GM18861 (cell line): ENCODE measurements around the gene PDHA1.

Source experiments
- ATAC-seq: cut with Tn5 transposase; IDR thresholded peaks from one replicate; pipeline ENCODE4 v1.9.1; 2021; ENCODE audit not compliant: unreplicated experiment

Gene PDHA1

GRCh38 chrX:19373351-19373891, 29.7 kb downstream of the PDHA1 start:
- no peak for ATAC-seq

- no peak for ATAC-seq
These were observed 31.8 kb downstream of the PDHA1 start for GRCh38 chrX:19375546-19375945.

GRCh38 chrX:19377799-19378198, 34.1 kb downstream of the PDHA1 start:
- no peak for ATAC-seq

GRCh38 chrX:19381326-19381725, 37.6 kb downstream of the PDHA1 start:
- ATAC-seq = no peak

DNA sequence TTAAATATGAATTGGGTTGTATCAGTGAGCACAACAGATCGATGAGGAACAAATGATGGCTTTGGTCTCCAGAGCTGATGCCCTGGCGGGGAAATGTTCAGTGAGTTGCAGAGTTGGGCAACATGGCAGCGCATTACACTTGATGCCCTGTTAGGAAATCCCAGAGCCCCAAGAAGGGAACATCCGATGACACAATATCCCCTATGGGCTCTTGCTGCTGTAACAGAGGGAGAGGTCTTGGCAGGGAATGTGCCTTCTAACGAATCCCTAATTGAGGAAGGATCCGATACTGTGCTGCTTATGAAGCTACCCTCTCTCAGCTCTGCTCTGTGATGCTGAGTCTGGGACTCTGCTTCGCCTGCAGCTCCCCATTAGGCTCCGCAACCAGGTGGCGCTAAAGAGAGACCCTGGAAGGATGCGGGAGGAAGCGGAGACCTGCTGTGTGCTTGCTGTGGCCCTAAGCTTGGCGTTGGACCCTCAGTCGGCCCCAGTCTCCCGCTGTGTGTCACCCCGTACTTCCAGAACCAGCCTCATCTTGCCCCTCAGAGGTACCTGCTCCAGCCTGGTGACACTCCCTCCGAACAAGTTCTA, 38.9 kb downstream of the PDHA1 start:
- ATAC-seq = no peak

DNA sequence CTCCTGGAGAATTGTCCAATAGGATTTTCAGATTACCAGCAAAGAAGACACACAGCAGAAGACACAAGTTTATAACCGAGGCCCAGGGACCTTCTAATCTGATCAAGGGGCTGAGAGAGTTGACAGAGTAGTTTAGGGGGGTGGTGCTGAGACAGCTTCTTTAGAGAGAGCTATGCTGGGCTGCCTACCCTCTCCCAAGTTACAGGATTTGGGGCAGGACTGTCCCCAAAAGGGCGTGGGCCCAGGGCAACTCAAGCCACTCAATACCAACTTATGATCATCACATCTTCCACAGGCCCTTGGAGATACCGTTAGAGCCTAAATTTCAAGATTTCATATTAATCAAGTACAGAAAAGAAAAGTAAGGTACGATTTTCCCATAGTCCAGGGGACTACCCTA, 43.0 kb downstream of the PDHA1 start:
- no peak for ATAC-seq

DNA sequence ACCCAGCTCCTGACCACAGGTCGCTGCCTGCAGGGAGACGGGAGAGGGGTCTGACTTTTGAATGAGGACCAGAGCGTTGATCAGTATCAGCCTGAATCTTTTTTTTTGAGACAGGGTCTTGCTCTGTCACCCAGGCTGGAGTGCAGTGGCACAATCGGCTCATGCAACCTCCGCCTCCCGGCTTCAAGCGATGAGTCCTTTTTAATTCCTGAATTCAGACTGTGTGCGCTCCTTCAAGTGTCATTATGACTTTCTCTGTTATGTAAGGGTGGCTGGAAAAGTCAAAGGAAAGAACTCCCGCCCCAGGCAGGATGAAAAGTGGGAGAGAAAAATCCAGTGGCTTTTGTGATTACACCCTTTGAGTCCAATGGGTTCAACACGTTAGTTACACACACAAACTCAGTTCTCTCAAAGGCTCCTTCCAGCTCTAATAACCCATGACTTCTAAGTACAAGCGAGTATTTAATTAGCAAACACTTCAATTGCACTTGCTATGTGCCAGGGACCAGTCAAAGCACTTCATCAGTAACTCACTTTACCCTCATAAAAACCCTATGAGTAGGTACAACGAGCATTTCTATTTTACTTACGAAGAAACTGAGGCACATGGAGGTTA, 44.4 kb downstream of the PDHA1 start:
- ATAC-seq = no peak

DNA sequence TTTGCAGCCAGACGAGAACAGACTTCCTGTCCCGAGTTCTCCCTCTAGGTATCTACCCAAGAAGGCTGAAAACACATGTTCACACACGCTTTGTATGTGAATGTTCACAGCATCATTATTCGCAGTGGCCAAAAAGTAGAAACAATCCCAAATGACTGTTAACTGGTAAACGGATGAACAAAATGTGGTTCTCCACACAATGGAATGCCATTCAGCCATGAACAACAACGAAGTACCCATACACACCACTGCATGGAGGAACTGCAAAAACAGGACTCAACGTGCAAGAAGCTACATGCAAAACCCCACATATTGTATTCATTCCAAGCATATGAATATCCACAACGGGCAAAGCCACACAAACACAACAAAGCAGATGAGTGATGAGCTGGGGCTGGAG, 45.0 kb downstream of the PDHA1 start:
- no peak for ATAC-seq

- ATAC-seq = no peak
These were observed 45.6 kb downstream of the PDHA1 start for GRCh38 chrX:19389227-19389845.

- ATAC-seq = no peak
These were observed 48.4 kb downstream of the PDHA1 start for GRCh38 chrX:19392078-19392477.

GRCh38 chrX:19392703-19393102, 49.0 kb downstream of the PDHA1 start:
- no peak for ATAC-seq

- no peak for ATAC-seq
These were observed 60.0 kb downstream of the PDHA1 start for GRCh38 chrX:19403696-19404095.

- ATAC-seq = no peak
These were observed 66.5 kb downstream of the PDHA1 start for GRCh38 chrX:19410259-19410658.
